Effector CD8-positive, alpha-beta T cell (primary cell): ENCODE data around the gene TMEM108.

Source experiments
- DNase-seq: peaks from one replicate; lab custom pipeline; 2025; lab: John Stamatoyannopoulos, UW

TMEM108 gene

DNA sequence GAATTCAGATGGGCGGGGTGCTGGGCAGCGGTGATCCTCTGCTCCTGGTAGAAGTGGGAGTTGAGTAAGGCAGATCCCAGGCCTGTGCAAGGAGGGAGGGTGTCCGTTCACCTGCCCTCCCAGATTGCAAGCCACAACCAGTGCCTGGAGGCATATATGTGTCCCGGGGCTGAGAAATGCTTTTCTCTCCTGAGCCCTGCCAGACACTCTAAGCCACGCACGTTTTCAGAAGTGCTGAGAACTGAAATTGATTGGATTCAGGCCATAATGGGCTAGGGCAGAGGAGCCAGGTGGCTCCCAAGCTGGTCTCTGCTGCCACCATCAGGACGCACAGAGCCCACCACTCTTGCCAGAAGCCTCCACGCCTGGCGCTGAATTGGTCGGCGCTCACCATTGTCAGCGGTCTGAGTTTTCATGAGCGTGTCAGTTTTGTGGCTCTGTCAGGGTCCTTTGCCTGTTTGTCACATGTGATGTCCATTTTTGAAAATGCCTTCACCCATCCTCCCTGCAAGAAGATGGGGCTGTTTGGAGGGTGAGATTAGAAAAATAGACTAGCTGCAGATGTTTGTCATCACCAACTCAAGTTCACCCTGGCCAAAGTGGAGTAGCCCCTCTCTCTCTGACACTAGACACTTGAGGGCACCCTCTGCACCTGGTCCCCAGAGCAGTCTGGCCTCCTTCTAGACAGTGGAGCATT lies 346.3 kb downstream of the TMEM108 start:
- DNase-seq = no peak

GRCh38 chr3:133386876-133387275 lies 348.7 kb downstream of the TMEM108 start:
- no peak for DNase-seq

- DNase-seq = no peak
These were observed 349.1 kb downstream of the TMEM108 start for GRCh38 chr3:133387341-133387740.

DNA sequence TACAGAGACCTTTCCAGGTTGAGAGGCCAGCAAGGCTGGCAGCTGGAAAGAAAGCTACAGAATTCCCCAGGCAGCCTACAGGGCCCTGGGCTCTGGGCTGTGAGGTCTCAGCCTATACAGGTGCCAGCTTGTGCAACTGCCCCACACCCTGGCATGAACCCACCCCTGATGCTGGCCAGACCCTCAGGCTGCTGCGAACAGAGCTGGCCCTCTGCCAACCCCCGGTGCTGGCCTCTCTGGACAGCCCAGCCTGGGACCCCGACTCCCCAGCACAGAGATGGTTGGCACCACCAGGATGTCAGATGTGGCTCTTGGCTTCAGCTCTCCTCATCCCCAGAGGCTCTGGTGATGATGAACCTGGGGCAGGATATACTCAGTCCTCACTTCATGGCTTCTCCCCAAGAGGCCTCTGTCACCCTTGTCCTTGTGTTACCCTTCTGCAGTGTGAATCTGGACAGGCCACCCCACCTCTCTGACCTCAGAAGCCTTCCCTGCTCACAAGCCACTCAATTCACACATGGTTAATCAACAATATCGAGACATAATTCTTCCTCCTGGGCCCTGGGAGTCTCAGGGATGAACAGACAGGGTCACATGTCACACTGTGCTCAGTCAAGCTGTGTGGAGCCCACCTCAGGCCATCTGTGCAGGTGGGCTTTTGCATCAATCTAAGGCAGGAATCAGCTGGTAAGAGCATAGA lies 350.7 kb downstream of the TMEM108 start:
- no peak for DNase-seq

DNA sequence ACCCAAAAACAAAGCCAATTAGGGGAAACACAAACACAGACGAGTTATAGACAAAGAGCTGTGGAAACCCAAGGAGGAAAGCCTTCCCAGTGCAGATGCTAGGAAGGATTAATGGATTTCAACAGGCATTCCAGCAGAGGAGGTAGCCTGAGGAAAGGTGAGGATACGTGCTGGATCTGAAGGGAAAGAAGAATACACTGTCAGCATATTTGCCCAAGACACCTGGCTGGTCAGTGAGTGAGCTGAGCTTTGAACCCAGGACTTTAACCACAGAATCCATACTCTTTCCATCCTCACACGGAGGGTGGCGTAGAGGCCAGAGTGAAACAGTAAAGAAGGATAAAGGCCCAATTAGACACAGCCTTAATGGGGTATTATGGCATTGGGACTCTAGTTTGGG lies 352.5 kb downstream of the TMEM108 start:
- no peak for DNase-seq

DNA sequence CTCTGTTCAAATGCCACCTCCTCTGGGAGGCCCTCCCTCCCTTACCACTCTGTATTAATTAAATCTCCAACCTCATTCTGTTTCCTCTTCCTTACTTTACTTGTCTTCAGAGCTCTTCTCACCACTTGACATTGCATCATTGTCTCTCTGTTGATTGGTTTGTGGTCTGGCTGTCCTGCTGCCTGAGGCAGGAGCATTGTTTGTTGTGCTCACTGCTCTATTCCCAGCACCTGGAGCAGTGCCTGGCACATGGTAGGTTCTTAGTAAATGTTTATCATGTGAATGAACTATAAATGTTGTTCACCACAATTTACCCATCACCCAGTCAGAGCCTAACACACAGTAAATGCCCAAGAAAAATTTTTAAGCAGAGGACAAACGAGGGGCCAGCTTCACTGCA lies 355.0 kb downstream of the TMEM108 start:
- DNase-seq = no peak

GRCh38 chr3:133393691-133394474 lies 355.7 kb downstream of the TMEM108 start:
- no peak for DNase-seq

GRCh38 chr3:133394561-133395311 lies 356.5 kb downstream of the TMEM108 start:
- no peak for DNase-seq

GRCh38 chr3:133396906-133397305 lies 358.7 kb downstream of the TMEM108 start:
- DNase-seq = no peak

- DNase-seq = no peak
These were observed 361.9 kb downstream of the TMEM108 start, which contains the start of gene BFSP2 for GRCh38 chr3:133400006-133400515. BFSP2 (plus strand) TSS chr3:133400056; CDS start chr3:133400084, 28 bp downstream.

DNA sequence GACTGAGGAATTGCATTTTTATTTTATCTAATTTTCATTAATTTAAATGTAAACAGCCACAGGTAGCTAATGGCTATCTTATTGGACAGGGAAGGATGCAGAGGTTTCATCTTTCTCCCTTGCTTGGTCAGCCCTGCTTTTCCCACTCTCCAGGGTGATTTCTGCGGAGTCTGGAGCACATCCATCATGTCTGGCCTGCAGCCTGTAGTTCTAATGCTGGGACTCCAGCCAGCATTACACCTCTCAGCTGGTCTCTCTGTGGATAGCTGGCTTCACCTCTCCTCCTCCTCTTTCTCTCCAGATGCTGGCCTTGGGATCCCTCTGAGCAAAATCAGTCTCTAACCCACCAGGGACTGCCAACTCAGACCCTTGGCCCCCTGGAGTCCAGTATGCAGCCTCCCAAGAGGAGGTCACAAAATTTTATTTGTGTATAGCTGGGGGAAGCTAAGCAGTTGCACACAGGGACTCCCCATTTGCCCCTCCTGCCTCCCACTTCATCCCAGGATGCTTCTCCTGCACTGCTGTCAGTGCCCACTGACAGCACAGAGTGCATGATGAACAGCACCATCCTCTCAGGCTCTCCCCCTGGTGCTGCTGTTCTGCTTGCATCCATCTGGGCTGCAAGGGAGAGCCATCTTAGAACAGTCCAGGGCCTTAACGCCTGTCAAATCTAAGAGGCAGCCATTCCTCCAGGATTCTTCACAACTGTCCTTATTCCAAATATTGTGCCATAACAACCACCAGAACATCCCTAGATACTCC lies 363.4 kb downstream of the TMEM108 start:
- DNase-seq = no peak

DNA sequence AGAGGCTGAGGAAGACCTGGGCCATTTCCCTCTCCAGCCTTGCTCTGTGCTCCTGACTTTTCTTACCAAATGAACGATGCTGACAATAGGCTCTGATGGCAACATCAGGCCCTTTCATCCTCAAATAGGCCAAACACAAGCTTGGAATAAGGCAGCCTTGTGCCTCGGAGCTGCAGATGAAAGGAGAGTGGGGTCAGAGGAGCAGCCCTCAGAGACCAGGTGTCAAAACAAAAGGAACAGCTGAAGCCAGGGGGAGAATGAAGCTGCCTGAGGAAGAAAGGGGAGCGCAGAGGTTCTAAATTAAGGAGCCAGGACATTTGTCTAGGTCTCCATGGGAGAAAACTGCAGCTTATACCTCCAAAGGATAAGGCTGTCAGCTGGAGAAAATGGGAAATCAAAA lies 366.7 kb downstream of the TMEM108 start:
- DNase-seq = no peak

DNA sequence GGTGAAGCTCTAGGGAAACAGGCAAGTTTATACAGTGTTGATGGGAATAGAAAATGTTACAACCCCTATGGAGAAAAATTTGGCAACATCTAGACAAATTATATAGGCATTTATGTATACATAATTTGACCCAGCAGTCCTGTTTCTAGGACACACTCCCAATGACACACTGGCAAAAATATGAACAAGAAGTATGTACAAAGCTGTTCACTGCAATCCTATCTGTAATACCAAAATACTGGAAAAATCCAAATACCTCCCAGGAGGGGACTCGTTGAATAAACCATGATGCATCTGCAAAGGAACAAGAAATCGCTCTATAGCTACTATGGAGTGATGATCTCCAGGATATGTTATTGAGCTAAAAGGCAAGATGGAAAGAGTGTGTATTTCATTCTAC lies 370.2 kb downstream of the TMEM108 start:
- DNase-seq = no peak

DNA sequence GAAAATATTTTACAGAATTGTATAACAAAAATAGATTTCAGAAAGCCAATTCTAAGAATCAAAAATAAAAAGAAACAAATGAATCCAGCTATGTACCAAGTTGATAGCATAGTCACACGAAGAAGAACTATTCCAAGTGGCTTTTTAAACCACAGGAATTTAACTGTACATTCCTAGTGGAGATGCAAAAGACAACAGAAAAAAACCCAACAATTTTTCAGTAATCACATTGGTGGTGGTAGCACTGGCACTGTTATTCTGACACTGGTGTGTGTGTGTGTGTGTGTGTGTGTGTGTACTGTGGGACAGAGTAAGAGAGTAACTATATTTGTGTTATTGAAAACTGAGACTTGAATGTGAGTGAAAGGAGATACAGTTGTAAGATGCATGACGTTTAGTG lies 370.8 kb downstream of the TMEM108 start:
- no peak for DNase-seq

- DNase-seq = no peak
These were observed 372.2 kb downstream of the TMEM108 start for GRCh38 chr3:133410191-133410892.

DNA sequence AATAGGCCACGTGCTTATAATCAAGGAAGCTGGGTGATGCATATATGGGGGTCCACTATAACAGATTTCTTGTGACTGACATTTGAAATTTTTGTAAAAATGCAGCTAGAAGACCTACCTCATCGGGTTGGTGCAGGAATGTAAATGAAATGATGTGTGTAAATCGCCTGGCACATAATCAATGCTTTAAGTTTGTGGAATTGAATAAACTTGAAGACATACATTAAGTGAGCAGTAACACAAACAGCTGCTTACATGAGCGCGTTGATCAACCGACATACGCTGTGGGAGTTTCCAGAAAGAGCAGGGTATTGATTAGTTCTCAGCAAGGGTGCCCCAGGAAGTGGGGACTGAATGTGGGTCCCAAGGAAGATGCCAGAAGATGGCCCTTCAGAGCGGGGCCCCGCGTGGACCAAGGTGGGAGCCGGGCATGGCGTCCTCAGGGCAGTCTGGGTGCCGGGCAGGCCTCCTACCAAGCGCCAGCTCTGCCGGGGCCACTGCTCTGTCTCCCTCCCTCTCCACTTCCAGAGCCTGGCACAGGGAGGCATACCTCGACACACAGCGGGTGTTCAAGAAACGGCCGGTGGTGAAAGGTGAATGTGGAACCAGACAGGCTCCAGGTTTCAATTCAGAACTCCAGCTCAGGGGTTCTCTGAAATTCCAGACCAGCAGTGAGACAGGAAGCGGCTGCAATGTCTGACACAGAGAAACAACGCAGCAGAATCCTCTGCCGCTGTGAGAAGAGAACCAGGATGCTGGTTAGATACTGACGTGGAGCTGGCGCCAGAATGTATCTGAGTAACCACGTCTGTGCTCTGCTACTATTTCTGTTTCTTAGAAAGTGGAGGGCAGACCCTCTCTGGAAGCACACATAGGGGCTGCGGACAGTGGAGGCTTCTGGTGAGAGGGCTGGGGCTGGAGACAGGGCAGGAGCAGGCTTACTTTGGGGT lies 374.3 kb downstream of the TMEM108 start:
- no peak for DNase-seq

GRCh38 chr3:133413161-133414020 lies 375.2 kb downstream of the TMEM108 start:
- no peak for DNase-seq

- no peak for DNase-seq
These were observed 375.8 kb downstream of the TMEM108 start for GRCh38 chr3:133414021-133414392.
